Peyer's patch (tissue), 4 donors: Measurements from ENCODE around the gene PEG3. TPM values are rescaled to one million over a fixed set of nuclear protein-coding genes. Genes with fewer than 3 reads are reported as not detected.

Experiments
- DNase-seq, 3 donors: peaks; one replicate each; pipeline ENCODE4 v3.0.0-alpha.2; 2017 to 2019
- H3K27ac ChIP-seq, 4 donors: fragments of 200-600 bp; sonication (generic); one replicate each; pipeline ENCODE4 v1.5.1; 2016 to 2019
- H3K27me3 ChIP-seq, 2 donors: fragments of 200-600 bp; sonication (generic); one replicate each; pipeline ENCODE4 v1.5.1; 2019
- H3K36me3 ChIP-seq, 3 donors: fragments of 200-600 bp; sonication (generic); one replicate each; pipeline ENCODE4 v1.5.1; 2016 to 2019
- H3K4me1 ChIP-seq, 4 donors: fragments of 200-600 bp; sonication (generic); one replicate each; pipeline ENCODE4 v1.5.1; 2016 to 2019
- H3K4me3 ChIP-seq, 4 donors: fragments of 200-600 bp; sonication (generic); 1 replicate in 3 of 4; 2 replicates in 1 of 4; pipeline ENCODE4 v1.5.1; 2016 to 2019; ENCODE audit warnings: mild to moderate bottlenecking in 1 of 4
- H3K9me3 ChIP-seq, 4 donors: fragments of 200-600 bp; sonication (generic); one replicate each; pipeline ENCODE4 v1.5.1; 2016 to 2019; ENCODE audit warnings: mild to moderate bottlenecking in 1 of 4
- POLR2A ChIP-seq, 2 donors: fragments of 450-650 bp; IDR thresholded peaks; one replicate each; pipeline ENCODE4 v1.5.1; 2017; ENCODE audit warnings: antibody characterized with exemption in 2 of 2, mild to moderate bottlenecking in 2 of 2, moderate library complexity in 2 of 2
- small RNA-seq, 2 donors: library from RNA; depleted of rRNA; stranded (forward); fragments of <200 nt; gene quantifications; one replicate each; pipeline ENCODE3, GENCODE V24; 2016
- total RNA-seq, 4 donors: library from RNA; depleted of rRNA; stranded (reverse); fragments of >200 nt; gene quantifications; one replicate each; pipeline ENCODE4 v1.1.0, GENCODE V29; 2016
- TF ChIP-seq, protein P1 (sequence below), 6 experiments: fragments of 450-650 bp in 4 of 6; fragments of 200-600 bp in 2 of 6; sonication (generic) in 1 of 6; IDR thresholded peaks; one replicate each; pipeline ENCODE4 v1.5.1; 2017 to 2019; ENCODE audit warnings: antibody characterized with exemption in 6 of 6, mild to moderate bottlenecking in 3 of 6, moderate library complexity in 1 of 6

The PEG3 gene
- total RNA-seq, 4 donors from 2014 or later: 0.53 to 5.8 (median 1.9) TPM

GRCh38 chr19:56810260-56810659, 30.3 kb downstream of the PEG3 start:
- no peak overlapping the region for H3K27ac ChIP-seq
- no peaks in the 10 kb centered on the region for H3K36me3 ChIP-seq
- no peaks in the 10 kb centered on the region for H3K27me3 ChIP-seq
- H3K9me3 ChIP-seq: peaks cover 0 to 10% (median 0%) of the 10 kb centered on the region in 4 donors
- H3K4me3 ChIP-seq: no peak overlapping the region
- TF ChIP-seq, protein P1, sequence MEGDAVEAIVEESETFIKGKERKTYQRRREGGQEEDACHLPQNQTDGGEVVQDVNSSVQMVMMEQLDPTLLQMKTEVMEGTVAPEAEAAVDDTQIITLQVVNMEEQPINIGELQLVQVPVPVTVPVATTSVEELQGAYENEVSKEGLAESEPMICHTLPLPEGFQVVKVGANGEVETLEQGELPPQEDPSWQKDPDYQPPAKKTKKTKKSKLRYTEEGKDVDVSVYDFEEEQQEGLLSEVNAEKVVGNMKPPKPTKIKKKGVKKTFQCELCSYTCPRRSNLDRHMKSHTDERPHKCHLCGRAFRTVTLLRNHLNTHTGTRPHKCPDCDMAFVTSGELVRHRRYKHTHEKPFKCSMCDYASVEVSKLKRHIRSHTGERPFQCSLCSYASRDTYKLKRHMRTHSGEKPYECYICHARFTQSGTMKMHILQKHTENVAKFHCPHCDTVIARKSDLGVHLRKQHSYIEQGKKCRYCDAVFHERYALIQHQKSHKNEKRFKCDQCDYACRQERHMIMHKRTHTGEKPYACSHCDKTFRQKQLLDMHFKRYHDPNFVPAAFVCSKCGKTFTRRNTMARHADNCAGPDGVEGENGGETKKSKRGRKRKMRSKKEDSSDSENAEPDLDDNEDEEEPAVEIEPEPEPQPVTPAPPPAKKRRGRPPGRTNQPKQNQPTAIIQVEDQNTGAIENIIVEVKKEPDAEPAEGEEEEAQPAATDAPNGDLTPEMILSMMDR (IDR thresholded peaks at IDR 0.05): no peak
- TF ChIP-seq POLR2A (IDR thresholded peaks at IDR 0.05): no peak
- DNase-seq: no peak
- H3K4me1 ChIP-seq: no peaks in the 10 kb centered on the region

GRCh38 chr19:56808717-56809392, 31.7 kb downstream of the PEG3 start:
- no peaks in the 10 kb centered on the region for H3K4me1 ChIP-seq
- no peak for DNase-seq
- H3K4me3 ChIP-seq: no peak overlapping the region
- H3K9me3 ChIP-seq: peaks cover 0 to 10% (median 0%) of the 10 kb centered on the region in 4 donors
- TF ChIP-seq POLR2A (IDR thresholded peaks at IDR 0.05): no peak
- TF ChIP-seq, protein P1 (IDR thresholded peaks at IDR 0.05): no peak
- no peak overlapping the region for H3K27ac ChIP-seq
- no peaks in the 10 kb centered on the region for H3K27me3 ChIP-seq
- no peaks in the 10 kb centered on the region for H3K36me3 ChIP-seq

- no peak for TF ChIP-seq POLR2A (IDR thresholded peaks at IDR 0.05)
- TF ChIP-seq, protein P1 (IDR thresholded peaks at IDR 0.05): no peak
- Histone ChIP-seq H3K27me3 (no peaks in the 10 kb centered on the region), H3K4me3 (no peak overlapping the region), H3K36me3 (no peaks in the 10 kb centered on the region), H3K27ac (no peak overlapping the region), H3K4me1 (no peaks in the 10 kb centered on the region), H3K9me3 (peaks cover 0 to 10% (median 0%) of the 10 kb centered on the region in 4 donors)
- no peak for DNase-seq
These were observed 33.9 kb downstream of the PEG3 start for GRCh38 chr19:56806639-56807038.

Small RNAs within 50 kb of the gene (small RNA-seq; reads per million reads assigned to genes)
- gene AC006115.2: 0 reads per million in 2 donors

Other genes with a start within 250 kb of the PEG3 start
- 1 to 10 TPM; 3.0 to 7.5 (median 6.8) TPM for gene ZNF71, start 245.4 kb downstream of the PEG3 start, total RNA-seq
- 1 to 10 TPM in 1 of 4 donors, not detected in 3; 2.1 TPM for gene SMIM17, start 197.6 kb downstream of the PEG3 start, total RNA-seq
- 1 to 10 TPM in 3 of 4 donors, under 1 TPM in 1; 0.94 to 1.7 (median 1.2) TPM for gene ZNF835, start 169.0 kb downstream of the PEG3 start, total RNA-seq
- gene ZIM2, start within 50 bp of the PEG3 start, total RNA-seq: not detected